ENCODE results near the gene PELI2.

The PELI2 gene

GRCh38 chr14:56212521-56212920 is 94.3 kb downstream of the PELI2 start:
- no peaks in the 10 kb centered on the region for H3K36me3 ChIP-seq (replicated peaks in 1 of 2; ENCODE audit: control insufficient read depth in 2 of 2, insufficient read depth in 2 of 2, low read length in 2 of 2)
- H2BK5ac ChIP-seq (ENCODE audit: low read length), result no peak overlapping the region
- H3K9ac ChIP-seq (ENCODE audit: low read depth, low read length, poor library complexity), result no peak overlapping the region
- H3K27ac ChIP-seq (replicated peaks; ENCODE audit: low read length), result no peak overlapping the region
- H3K14ac ChIP-seq (ENCODE audit: low read length), result no peak overlapping the region
- H2BK120ac ChIP-seq (ENCODE audit: low read depth, low read length), result no peak overlapping the region
- H3K18ac ChIP-seq (ENCODE audit: low read length), result peak overlapping the region; percentile 31
- no peak overlapping the region for H2AFZ ChIP-seq (ENCODE audit: low read length)
- peaks cover 14 to 45% of the 10 kb centered on the region in 2 donors for H3K4me1 ChIP-seq (ENCODE audit: control insufficient read depth in 2 of 2, insufficient read depth in 1 of 2, low read depth in 1 of 2, low read length in 2 of 2)
- no peak for DNase-seq (ENCODE audit: low spot score)
- no peak overlapping the region for H2BK15ac ChIP-seq (ENCODE audit: low read length)
- H3K27me3 ChIP-seq (ENCODE audit: control insufficient read depth in 3 of 3, insufficient read depth in 3 of 3, low read depth in 1 of 3, low read length in 3 of 3), result no peaks in the 10 kb centered on the region
- H4K8ac ChIP-seq (ENCODE audit: low read depth, low read length), result no peak overlapping the region
- H3K23ac ChIP-seq (ENCODE audit: low read depth, low read length, poor library complexity), result no peak overlapping the region
- no peak overlapping the region for H2BK12ac ChIP-seq (ENCODE audit: low read length)
- H2AK5ac ChIP-seq (ENCODE audit: low read depth, low read length), result no peak overlapping the region
- no peaks in the 10 kb centered on the region for H3K9me3 ChIP-seq (replicated peaks in 1 of 2; ENCODE audit: control insufficient read depth in 2 of 2, insufficient read depth in 1 of 2, low read depth in 1 of 2, low read length in 2 of 2)
- H3K4me2 ChIP-seq (ENCODE audit: insufficient read depth, low read length, poor library complexity, severe bottlenecking), result no peak overlapping the region
- no peak overlapping the region for H3K4me3 ChIP-seq (ENCODE audit: low read length in 2 of 2)
- H3K79me1 ChIP-seq (ENCODE audit: low read depth, low read length), result no peaks in the 10 kb centered on the region
- H4K91ac ChIP-seq (ENCODE audit: low read depth, low read length, poor library complexity), result no peak overlapping the region
- no peak overlapping the region for H3K4ac ChIP-seq (ENCODE audit: low read length)
- WGBS, 2 donors (ENCODE audit: extremely low coverage in 2 of 2, insufficient read length in 2 of 2, insufficient replicate concordance in 1 of 2), result no CpG with 5 or more reads among the region's 2 CpGs

DNA sequence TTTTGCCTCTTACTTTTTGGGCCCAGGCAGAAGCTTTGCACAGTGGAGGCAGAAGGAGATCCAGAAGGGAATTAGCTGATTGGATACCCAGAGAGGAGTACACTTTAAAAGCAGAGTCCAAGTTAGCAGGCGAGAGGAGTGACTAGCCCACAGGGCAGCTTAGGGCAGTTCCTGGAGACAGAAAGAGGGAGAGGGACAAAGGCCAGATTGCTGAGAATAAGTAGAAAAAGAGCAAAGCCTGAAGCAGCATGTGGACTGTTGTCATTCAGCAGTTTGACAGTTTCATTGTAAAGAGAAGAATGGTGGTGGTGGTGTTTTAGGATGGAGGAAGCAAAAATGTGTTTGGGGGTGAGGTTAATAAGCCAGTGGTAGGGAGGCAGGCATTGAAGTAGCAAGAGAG is 95.1 kb downstream of the PELI2 start:
- Histone ChIP-seq H3K9ac (ENCODE audit: low read depth, low read length, poor library complexity) (no peak overlapping the region), H3K4ac (ENCODE audit: low read length) (no peak overlapping the region), H3K27ac (replicated peaks; ENCODE audit: low read length) (no peak overlapping the region), H2BK120ac (ENCODE audit: low read depth, low read length) (no peak overlapping the region), H2AK5ac (ENCODE audit: low read depth, low read length) (no peak overlapping the region), H3K9me3 (replicated peaks in 1 of 2; ENCODE audit: control insufficient read depth in 2 of 2, insufficient read depth in 1 of 2, low read depth in 1 of 2, low read length in 2 of 2) (no peaks in the 10 kb centered on the region), H3K4me1 (ENCODE audit: control insufficient read depth in 2 of 2, insufficient read depth in 1 of 2, low read depth in 1 of 2, low read length in 2 of 2) (peaks cover 14 to 45% of the 10 kb centered on the region in 2 donors), H4K91ac (ENCODE audit: low read depth, low read length, poor library complexity) (no peak overlapping the region), H3K27me3 (ENCODE audit: control insufficient read depth in 3 of 3, insufficient read depth in 3 of 3, low read depth in 1 of 3, low read length in 3 of 3) (no peaks in the 10 kb centered on the region), H3K14ac (ENCODE audit: low read length) (no peak overlapping the region), H4K8ac (ENCODE audit: low read depth, low read length) (no peak overlapping the region), H2AFZ (ENCODE audit: low read length) (no peak overlapping the region), H3K79me1 (ENCODE audit: low read depth, low read length) (no peaks in the 10 kb centered on the region), H2BK15ac (ENCODE audit: low read length) (no peak overlapping the region), H3K23ac (ENCODE audit: low read depth, low read length, poor library complexity) (no peak overlapping the region), H3K18ac (ENCODE audit: low read length) (no peak overlapping the region), H3K36me3 (replicated peaks in 1 of 2; ENCODE audit: control insufficient read depth in 2 of 2, insufficient read depth in 2 of 2, low read length in 2 of 2) (no peaks in the 10 kb centered on the region), H2BK5ac (ENCODE audit: low read length) (no peak overlapping the region), H2BK12ac (ENCODE audit: low read length) (no peak overlapping the region), H3K4me2 (ENCODE audit: insufficient read depth, low read length, poor library complexity, severe bottlenecking) (no peak overlapping the region), H3K4me3 (ENCODE audit: low read length in 2 of 2) (no peak overlapping the region)
- no CpG with 5 or more reads among the region's 1 CpG for WGBS, 2 donors (ENCODE audit: extremely low coverage in 2 of 2, insufficient read length in 2 of 2, insufficient replicate concordance in 1 of 2)
- no peak for DNase-seq (ENCODE audit: low spot score)

- Histone ChIP-seq H3K18ac (ENCODE audit: low read length) (no peak overlapping the region), H3K27me3 (ENCODE audit: control insufficient read depth in 3 of 3, insufficient read depth in 3 of 3, low read depth in 1 of 3, low read length in 3 of 3) (no peaks in the 10 kb centered on the region), H2BK120ac (ENCODE audit: low read depth, low read length) (no peak overlapping the region), H2BK5ac (ENCODE audit: low read length) (no peak overlapping the region), H2BK15ac (ENCODE audit: low read length) (no peak overlapping the region), H3K27ac (replicated peaks; ENCODE audit: low read length) (no peak overlapping the region), H3K9me3 (replicated peaks in 1 of 2; ENCODE audit: control insufficient read depth in 2 of 2, insufficient read depth in 1 of 2, low read depth in 1 of 2, low read length in 2 of 2) (no peaks in the 10 kb centered on the region), H3K14ac (ENCODE audit: low read length) (no peak overlapping the region), H2BK12ac (ENCODE audit: low read length) (no peak overlapping the region), H3K36me3 (replicated peaks in 1 of 2; ENCODE audit: control insufficient read depth in 2 of 2, insufficient read depth in 2 of 2, low read length in 2 of 2) (no peaks in the 10 kb centered on the region), H2AFZ (ENCODE audit: low read length) (no peak overlapping the region), H3K23ac (ENCODE audit: low read depth, low read length, poor library complexity) (no peak overlapping the region), H3K4ac (ENCODE audit: low read length) (no peak overlapping the region), H3K9ac (ENCODE audit: low read depth, low read length, poor library complexity) (no peak overlapping the region), H3K4me2 (ENCODE audit: insufficient read depth, low read length, poor library complexity, severe bottlenecking) (no peak overlapping the region), H3K4me1 (ENCODE audit: control insufficient read depth in 2 of 2, insufficient read depth in 1 of 2, low read depth in 1 of 2, low read length in 2 of 2) (peaks cover 20 to 58% of the 10 kb centered on the region in 2 donors), H3K4me3 (ENCODE audit: low read length in 2 of 2) (no peak overlapping the region), H2AK5ac (ENCODE audit: low read depth, low read length) (no peak overlapping the region), H3K79me1 (ENCODE audit: low read depth, low read length) (no peaks in the 10 kb centered on the region), H4K8ac (ENCODE audit: low read depth, low read length) (no peak overlapping the region), H4K91ac (ENCODE audit: low read depth, low read length, poor library complexity) (no peak overlapping the region)
- no CpG with 5 or more reads among the region's 3 CpGs for WGBS, 2 donors (ENCODE audit: extremely low coverage in 2 of 2, insufficient read length in 2 of 2, insufficient replicate concordance in 1 of 2)
- DNase-seq (ENCODE audit: low spot score), result no peak
Measured at GRCh38 chr14:56215180-56215579, 97.0 kb downstream of the PELI2 start.

- Histone ChIP-seq H2BK5ac (ENCODE audit: low read length) (no peak overlapping the region), H3K14ac (ENCODE audit: low read length) (no peak overlapping the region), H3K27me3 (ENCODE audit: control insufficient read depth in 3 of 3, insufficient read depth in 3 of 3, low read depth in 1 of 3, low read length in 3 of 3) (no peaks in the 10 kb centered on the region), H2BK12ac (ENCODE audit: low read length) (no peak overlapping the region), H3K36me3 (replicated peaks in 1 of 2; ENCODE audit: control insufficient read depth in 2 of 2, insufficient read depth in 2 of 2, low read length in 2 of 2) (no peaks in the 10 kb centered on the region), H2AFZ (ENCODE audit: low read length) (no peak overlapping the region), H3K4me1 (ENCODE audit: control insufficient read depth in 2 of 2, insufficient read depth in 1 of 2, low read depth in 1 of 2, low read length in 2 of 2) (peaks cover 21 to 51% of the 10 kb centered on the region in 2 donors), H3K4me2 (ENCODE audit: insufficient read depth, low read length, poor library complexity, severe bottlenecking) (no peak overlapping the region), H3K23ac (ENCODE audit: low read depth, low read length, poor library complexity) (no peak overlapping the region), H3K4me3 (ENCODE audit: low read length in 2 of 2) (no peak overlapping the region), H3K18ac (ENCODE audit: low read length) (no peak overlapping the region), H3K79me1 (ENCODE audit: low read depth, low read length) (no peaks in the 10 kb centered on the region), H3K27ac (replicated peaks; ENCODE audit: low read length) (no peak overlapping the region), H3K4ac (ENCODE audit: low read length) (no peak overlapping the region), H3K9me3 (replicated peaks in 1 of 2; ENCODE audit: control insufficient read depth in 2 of 2, insufficient read depth in 1 of 2, low read depth in 1 of 2, low read length in 2 of 2) (no peaks in the 10 kb centered on the region), H4K8ac (ENCODE audit: low read depth, low read length) (no peak overlapping the region), H2BK15ac (ENCODE audit: low read length) (no peak overlapping the region), H2AK5ac (ENCODE audit: low read depth, low read length) (no peak overlapping the region), H3K9ac (ENCODE audit: low read depth, low read length, poor library complexity) (peak overlapping the region; percentile 9), H2BK120ac (ENCODE audit: low read depth, low read length) (no peak overlapping the region), H4K91ac (ENCODE audit: low read depth, low read length, poor library complexity) (no peak overlapping the region)
- no peak for DNase-seq (ENCODE audit: low spot score)
- no CpG with 5 or more reads among the region's 5 CpGs for WGBS, 2 donors (ENCODE audit: extremely low coverage in 2 of 2, insufficient read length in 2 of 2, insufficient replicate concordance in 1 of 2)
Measured at GRCh38 chr14:56216626-56217379, 98.6 kb downstream of the PELI2 start.
